HG03342 (cell line): ENCODE results near the gene THOP1.
"Not testable (repeated sequence)": the region's sequence is repeated elsewhere in the genome, so short reads cannot be mapped to it uniquely, and the experiment has no call there.

ENCODE experiments used
- ATAC-seq: cut with Tn5 transposase; IDR thresholded peaks from one replicate; pipeline ENCODE4 v1.9.1; 2021; ENCODE audit warnings: mild to moderate bottlenecking, moderate library complexity; ENCODE audit not compliant: unreplicated experiment

THOP1 gene

DNA sequence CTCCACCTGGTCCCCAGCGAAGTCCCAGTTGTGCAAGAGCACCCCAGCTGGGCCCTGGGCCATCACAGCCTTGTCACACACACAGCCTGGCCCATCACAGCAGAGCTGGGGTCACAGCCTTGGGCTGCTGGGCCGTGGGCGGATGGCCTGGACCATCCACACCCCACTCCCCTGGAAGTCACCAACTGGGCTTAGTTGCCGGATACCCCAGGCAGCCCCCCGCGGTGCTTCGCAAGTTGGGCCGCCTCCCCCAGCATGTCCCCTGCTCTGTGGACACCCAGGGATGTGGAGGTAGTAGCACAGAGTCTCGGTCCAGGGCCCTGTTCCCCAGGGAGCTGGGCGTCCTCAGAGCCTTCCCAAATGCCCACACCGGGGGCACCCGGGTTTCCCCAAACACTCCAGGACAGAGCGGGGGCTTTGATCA lies 29.9 kb downstream of the THOP1 start:
- no peak for ATAC-seq

DNA sequence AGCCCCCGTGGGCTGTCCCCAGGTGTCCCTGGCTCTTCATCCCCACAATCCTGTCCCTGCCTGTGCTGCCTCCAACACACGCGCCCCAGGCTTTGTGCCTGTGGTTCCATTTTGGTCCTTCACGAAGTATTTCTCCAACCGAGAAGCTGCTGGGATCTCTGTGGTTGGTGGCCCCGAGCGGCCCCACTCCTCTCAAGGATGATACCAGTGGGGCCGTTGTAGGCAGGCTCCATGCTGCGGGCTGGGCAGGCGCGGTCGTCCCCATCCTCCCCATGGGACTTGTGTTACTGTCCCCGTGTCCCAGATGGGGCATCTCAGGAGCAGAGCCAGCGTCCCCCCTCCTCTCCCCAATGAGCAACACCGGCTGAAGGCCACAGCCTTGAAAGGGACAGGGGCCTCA lies 30.6 kb downstream of the THOP1 start:
- no peak for ATAC-seq

DNA sequence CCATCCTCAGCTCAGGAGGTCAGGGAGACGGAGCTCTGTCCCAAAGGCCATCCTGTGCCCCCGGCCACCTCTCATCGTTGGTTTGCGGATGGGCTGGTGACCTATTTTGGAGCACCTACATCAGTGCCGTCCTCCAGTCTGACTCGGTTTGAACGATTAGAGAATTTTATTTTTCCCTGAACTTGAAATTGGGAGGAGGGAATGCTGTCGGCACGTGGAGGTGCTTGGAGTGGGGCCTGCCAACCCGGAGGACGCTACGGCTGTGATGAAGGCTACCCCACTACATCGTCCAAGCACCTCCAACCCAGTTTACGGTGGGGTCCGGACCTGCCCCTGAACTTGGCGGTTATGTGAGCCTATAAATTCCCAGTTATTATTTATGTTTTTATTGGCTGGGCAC lies 31.3 kb downstream of the THOP1 start:
- no peak for ATAC-seq

DNA sequence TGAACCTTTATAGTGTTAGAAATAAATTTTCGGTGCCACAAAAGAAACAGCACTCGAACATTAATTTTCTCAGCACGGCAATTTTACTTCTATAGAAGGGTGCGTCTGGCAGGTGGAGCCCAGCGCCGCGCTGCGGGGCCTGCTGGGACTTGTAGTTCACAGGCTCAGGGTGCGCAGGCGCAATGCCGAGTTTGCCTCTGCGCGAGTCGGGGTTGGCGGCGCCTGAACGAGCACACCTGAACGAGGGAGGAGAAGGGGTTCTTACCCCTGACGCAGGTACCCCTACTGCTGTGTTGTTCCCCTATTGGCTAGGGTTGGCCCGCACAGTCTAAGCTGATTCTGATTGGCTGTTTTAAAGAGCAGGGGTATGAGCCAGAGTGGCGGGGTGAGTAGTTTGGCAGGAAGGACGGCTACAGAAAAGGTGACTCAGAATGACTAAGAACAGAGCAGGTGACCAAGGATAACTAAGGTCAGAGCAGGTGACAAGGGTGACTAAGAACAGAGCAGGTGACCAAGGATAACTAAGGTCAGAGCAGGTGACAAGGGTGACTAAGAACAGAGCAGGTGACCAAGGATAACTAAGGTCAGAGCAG lies 32.0 kb downstream of the THOP1 start:
- not testable (repeated sequence) for ATAC-seq

DNA sequence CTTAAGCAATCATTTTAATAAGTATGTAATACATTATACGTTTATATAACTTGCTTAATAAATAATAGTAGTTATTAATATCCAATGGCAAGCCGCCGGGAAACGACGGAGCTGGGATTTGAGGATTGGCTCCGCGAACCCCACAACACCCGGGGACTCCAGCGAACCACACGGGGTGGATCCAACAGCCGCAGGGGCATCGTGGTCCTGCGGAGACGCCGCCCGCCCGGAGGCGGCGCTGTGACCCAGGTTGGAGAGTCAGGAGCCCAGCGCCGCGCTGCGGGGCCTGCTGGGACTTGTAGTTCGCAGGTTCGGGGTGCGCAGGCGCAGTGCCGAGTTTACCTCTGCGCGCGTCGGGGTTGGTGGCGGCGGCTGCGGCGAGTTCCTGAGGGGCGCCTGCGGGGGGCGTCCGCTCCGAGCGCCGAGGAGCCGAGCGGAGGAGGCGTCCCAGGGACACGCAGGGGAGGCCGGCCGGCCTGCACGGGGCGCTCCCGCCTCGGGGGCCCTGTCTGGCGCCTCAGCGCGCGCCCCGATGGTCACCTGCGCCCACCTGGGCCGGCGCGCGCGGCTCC lies 34.3 kb downstream of the THOP1 start, which contains the start of gene ZNF554:
Gene ZNF554, plus strand, starts transcription at position 329 of the 572 bp plus-strand sequence. Its CDS starts 204 bp downstream, at position 533.
- peak; percentile 89 for ATAC-seq

DNA sequence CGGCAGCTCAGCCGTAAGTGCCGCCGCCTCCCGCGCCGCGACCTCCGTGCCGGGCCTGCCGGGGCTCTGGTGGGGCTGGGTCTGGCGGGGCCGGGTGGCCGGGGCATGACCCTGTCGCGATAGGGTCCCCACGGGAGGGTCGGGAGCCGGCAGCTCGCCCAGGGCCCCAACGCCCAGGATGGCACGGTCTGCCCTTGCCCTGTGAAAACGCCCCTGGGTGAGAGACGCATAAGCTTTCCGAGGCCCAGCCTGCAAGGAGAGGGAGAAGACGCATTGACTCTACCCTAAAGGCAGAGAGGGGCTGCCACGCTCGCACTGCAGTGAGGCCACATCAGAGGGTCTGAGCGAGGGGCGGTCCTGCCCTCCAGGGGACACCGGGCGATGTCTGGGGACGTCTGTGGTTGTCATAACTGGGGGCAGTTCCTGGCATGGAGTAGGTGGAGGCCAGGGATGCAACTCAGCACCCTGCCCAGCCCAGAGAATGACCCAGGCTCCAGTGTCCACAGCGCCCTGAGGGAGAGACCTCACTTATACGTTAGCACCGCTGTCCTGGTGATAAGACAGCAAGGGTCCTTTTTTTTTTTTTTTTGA lies 34.9 kb downstream of the THOP1 start:
- no peak for ATAC-seq

DNA sequence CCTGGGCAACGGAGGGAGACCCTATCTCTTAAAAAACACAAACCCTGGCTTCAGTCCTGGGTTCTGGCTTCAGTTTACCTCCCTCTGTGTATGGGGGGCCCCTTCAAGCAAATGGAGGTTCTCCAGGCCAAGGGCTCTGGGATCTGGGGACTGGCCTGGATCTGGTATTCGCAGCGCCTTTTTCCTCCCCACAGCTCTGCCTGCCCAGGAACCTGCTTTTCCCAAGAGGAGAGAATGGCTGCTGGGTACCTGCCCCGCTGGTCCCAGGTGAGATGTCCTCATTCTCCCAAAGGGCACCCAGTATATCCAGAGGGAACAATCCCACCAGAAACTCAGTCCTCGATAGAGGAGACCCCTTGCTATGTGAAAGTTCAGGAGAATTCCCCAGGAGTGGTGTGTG lies 37.5 kb downstream of the THOP1 start:
- no peak for ATAC-seq

DNA sequence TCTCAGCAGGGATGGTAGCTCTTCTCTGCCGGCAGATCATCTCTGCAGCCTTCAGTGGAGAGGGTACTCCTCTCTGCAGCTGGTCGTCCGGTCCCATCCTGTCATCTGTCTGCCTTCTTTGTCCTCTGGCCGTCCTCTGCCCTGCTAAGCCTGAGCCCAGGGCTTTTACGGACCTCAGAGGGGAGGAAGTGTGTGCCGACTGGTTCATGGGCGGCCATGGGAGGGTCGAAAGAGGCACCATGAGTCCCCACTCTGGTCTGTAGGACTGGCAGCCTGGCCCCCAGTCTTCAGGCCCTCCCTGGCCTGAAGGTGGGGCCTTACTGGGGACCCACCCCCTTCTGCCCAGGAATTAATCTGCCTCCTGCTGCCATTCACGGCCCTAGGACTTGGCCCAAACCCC lies 38.3 kb downstream of the THOP1 start:
- no peak for ATAC-seq

DNA sequence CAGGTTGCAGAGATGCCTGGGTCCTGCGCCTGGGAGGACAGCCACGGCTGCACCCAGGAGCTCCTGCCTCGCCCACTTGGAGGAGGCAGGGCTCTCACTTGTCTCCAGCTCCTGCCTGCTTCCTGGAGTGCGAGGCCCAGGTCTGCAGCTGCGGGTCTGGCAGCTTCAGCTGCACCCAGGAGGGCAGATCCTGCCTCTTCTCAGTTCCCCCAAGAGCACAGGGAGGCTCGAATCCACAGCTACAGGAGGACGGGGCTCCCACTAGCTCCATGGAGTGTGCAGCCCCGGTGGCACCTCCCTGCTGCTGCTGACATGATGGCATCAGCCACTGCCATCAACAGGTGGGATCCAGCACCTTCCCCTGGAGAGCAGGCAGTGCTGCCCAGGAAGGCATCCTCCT lies 38.8 kb downstream of the THOP1 start:
- no peak for ATAC-seq

DNA sequence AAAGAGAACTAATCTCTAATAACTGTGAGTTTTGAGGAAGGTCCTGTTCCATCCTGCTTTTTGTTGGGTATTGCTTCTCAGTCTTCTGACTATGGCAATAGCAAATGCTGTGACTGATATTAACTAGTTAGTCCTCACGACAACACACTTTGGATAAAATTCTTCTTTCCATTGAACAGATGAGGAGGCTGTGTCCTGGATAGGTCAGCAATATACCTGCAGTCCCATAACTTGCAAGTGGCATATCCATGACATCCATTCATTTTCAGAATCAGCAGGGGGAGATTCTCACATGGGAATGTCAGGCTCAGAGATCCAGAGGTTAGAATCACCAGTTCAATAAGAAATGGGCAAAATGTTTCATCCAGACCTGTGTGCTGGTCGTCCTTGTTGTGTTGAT lies 41.7 kb downstream of the THOP1 start:
- ATAC-seq = no peak

DNA sequence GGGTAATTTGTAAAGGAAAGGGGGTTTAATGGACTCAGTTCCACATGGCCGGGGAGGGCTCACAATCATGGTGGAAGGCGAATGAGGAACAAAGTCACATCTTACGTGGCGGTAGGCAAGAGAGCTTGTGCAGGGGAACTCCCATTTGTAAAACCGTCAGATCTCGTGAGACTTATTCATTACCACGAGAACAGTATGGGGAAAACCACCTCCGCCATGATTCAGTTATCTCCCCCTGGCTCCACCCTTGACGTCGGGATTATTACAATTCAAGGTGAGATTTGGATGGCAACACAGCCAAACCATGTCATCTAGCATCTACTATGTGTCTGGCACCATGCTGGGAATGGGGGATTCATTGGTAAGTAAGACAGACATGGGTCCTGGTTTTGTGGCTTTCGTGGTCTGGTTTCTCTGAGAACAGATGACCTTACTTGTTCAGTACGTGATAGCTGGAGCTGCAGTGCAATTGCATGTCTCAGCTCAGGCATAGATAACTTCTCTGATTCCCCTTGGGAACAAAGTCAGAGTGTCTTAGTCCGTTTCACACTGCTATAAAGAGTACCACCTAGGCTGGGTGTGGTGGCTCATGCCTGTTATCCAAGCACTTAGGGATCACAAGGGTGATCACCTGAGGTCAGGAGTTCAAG lies 42.7 kb downstream of the THOP1 start:
- no peak for ATAC-seq

DNA sequence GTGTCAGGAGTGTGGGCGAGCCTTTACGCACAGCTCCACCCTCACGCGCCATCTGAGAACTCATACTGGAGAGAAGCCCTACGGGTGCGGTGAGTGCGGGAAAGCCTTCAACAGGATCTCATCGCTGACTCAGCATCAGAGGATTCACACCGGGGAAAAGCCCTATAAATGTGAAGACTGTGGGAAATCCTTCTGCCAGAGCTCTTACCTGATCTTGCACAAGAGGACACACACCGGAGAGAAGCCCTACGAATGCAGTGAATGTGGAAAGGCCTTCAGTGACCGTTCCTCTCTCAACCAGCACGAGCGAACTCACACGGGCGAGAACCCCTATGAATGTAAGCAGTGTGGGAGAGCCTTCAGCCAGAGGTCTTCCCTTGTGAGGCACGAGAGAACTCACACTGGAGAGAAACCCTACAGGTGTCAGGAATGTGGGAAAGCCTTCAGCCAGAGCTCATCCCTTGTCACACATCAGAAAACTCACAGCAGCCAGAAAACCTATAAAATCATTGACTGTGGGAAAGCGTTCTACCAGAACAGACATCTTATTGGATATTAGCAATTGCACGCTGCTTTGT lies 49.1 kb downstream of the THOP1 start:
- no peak for ATAC-seq

DNA sequence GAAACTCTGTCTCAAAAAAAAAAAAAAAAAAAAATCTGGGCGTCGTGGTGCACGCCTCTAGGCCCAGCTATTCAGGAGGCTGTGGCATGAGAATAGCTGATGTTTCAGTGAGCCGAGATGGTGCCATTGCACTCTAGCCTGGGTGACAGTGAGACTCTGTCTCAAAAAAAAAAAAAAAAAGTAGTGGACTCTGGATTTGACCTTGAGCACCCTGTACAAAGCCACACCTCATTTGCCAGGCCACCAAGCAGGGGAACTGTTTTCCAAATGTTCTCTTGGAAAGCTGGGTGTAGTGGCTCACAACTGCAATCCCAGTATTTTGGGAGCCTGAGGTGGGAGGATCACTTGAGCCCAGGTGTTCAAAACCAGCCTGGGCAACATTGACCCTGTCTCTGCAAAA lies 52.1 kb downstream of the THOP1 start:
- ATAC-seq = no peak

DNA sequence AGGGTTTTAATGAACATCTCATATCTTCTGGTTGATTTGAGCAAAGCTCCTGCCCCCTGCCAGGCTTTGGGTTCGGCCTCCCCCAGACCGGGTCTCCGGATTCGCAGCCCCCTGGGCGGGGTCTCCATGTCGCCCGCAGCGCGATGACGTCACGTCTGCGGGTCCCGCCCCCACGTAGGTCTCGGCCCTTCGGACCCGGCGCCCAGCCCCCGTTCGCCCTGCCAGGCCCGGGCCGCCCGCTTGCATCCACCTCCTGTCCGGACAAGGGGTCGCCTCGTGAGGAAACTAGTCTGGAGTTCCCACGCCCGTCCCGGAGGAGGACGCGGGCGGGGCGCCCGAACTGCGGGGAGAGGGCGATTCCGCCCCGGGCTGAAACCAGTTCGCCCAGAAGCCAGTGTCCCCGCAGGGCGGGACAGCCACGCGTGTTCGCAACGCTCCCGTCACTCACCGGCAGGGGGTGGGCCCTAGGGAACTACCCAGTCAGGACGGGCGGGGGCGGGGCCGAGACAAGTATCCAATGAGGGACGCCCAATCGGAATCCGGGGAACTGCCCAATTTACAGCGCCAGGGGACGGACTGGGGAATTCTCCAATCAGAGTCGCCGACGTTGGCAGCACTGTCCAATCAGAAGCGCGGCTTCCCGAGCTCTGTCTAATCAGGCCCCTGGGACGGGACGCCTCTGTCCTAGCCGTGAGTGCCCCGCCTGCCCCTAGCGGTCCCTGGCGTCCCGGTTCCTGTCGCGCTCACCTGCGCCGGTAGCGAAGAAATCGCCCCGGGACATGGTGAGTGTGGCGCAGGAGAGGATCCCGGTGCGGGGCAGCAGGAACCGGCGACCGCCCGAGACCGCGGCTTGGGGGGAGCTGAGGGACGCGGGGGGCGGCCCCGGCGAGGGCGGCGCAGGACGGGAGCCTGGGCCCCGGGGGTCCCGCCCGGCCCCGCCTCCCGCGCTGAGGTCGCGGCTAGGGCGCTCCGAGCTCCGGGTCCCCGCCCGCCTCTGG lies 55.8 kb downstream of the THOP1 start, which contains the start of gene ZNF555:
Gene ZNF555, plus strand, starts transcription at position 682 of the 998 bp plus-strand sequence. Its CDS starts 98 bp downstream, at position 780.
- ATAC-seq = peak; percentile 75

DNA sequence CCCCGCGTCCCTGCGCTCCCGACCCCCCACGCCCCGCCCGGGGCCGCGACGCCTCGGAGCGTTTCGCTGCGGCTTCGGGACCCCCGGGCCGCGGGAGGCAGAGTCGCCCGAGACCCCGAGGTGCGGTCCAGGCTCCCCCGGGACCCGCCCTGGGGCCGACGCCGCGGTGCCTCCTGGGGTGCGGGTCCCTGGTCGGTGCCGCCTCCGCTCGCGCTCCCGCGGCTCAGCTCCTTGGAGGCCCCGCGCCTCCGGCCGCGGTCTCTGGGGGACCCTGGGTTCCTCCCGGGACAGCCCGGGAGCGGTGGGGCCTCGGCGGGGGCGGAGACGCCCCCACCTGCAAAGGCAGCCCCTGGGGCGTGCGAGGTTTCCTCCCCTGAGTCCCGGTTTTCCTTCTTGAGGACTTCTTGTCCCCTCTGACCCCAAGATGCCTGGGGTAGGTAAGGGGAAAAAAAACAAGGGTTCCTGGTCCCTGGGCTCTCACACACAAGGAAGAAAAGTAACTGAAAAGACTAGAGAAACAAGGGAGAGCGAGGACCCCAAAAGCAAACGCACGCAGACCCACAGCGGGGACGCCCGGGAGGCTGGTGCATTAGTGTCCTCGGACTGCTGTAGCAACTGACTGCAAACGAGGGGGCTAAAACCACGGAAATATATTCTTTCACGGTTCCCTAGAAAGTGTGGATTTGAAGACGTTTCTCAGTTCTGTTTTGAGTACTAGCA lies 56.7 kb downstream of the THOP1 start:
- no peak for ATAC-seq

DNA sequence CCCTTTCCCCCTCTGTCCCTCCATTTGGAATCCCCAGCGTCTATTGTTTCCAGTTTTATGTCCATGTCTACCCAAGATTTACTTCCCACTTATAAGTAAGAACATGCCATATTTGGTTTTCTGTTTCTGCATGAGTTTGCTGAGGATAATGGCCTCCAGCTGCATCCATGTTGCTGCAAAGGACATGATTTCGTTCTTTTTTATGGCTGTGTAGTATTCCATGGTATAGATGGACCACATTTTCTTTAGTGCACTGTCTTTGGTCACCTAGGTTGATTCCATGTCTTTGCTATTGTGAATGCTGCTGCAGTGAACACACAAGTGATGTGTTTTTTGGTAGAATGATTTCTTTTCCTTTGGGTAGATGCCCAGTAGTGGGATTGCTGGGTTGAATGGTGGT lies 59.8 kb downstream of the THOP1 start:
- no peak for ATAC-seq

DNA sequence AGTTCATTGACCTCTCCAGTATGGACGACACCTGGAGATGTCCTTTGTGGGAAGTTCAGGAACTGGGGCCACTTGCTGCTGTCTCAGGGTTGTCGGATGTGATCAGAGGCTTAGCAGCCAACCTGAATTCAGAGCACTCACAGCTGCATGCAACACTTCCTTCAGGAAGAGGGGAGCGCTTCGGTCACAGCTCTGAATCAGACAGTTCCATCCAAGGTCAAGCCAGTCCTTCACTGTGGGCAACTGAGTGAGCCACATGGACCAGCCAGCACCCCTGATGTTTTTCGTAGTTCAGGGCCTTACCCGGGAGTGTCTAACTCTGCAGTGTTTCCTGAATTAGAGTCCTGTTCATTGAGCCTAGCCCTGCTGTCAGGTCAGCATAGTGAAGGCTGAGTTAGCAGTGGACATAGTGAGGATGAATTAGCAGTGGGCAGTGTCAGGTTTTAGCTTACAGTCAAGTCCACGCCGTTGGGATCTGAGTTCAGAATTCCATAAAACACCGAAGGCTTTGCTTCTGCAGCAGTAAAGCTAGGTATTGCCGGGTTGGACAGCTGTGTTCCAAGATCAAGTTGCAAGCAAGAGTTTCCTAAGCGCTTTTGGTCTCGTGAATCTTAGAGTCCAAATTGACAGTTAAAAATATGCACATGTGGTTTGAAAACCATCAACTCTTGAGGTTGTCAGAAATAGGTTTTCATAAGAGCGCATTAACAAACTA lies 61.0 kb downstream of the THOP1 start:
- no peak for ATAC-seq

DNA sequence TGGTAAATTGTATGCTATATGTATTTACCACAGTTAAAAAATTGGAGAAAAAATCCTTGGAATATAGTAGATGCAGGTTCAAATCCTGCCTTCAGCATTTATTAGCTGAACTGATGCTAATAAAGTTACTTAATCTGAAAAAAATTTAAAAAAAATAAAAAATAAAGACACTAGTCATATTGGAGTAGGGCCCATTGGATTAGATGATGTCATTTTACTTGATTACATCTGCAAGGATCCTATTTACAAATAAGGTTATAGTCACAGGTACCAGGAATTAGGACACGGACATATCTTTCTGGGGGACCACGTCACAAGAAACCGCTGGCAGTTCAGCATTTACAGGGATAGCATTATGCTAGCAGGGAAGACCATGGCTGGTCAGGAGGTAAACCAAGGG lies 62.2 kb downstream of the THOP1 start:
- no peak for ATAC-seq

DNA sequence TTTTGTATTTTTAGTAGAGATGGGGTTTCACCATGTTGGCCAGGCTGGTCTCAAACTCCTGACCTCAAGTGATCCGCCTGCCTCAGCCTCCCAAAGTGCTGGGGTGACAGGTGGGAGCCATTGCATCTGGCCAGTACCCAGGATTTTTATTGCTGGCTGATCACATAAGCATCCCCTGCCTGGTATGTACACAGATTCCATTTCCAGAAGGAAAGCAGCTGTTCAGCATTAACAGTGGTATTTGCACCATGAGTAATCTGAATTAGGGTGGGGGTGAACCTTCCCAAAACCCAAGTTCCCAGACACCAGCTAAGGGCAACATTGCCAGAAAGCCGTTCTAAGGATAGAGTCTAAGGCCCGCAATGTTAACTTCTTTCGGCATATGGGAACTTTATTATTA lies 63.3 kb downstream of the THOP1 start:
- ATAC-seq = no peak
